K562 (cell line): ENCODE measurements around the gene ZDHHC3. TPM values are rescaled to one million over a fixed set of nuclear protein-coding genes. Genes with fewer than 3 reads are reported as not detected.

Experiments
- ATAC-seq: fragments of 200-7000 bp; cut with Tn5 transposase; 3 replicates; pipeline ENCODE4 v1.9.1; 2020; ENCODE audit warnings: moderate library complexity
- BruUV-seq: library from RNA; stranded (reverse); fragments of 400-500 nt; replicated peaks from 2 replicates; lab custom pipeline; 2021; lab: Mats Ljungman, UMichigan
- CTCF ChIA-PET: fragments of 300-600 bp; formaldehyde crosslinking; extraction: SDS; loops from one replicate; lab custom pipeline; 2021; ENCODE audit warnings: low intra/inter-chr PET ratio; lab: Yijun Ruan, JAX
- POLR2A ChIA-PET: fragments of 300-600, 350-650 bp; sonication (Branson Sonifier 250); formaldehyde crosslinking; extraction: SDS; loops from one replicate; lab custom pipeline; 2021; ENCODE audit warnings: antibody characterized with exemption, inconsistent platforms; lab: Yijun Ruan, JAX
- DNase-seq, 4 experiments: peaks; one replicate each; pipeline versions ENCODE4 v3.0.0 to v3.0.0-alpha.2; 2011 to 2018; ENCODE audit warnings: low spot score in 3 of 4, mixed read lengths in 3 of 4; ENCODE audit errors: extremely low read depth in 1 of 4
- FAIRE-seq: peaks from 2 replicates; lab custom pipeline; 2011; peaks lifted over from hg19 to GRCh38; lab: Jason Lieb, UNC
- H2AFZ ChIP-seq: 2 replicates; pipeline ENCODE4 v1.6.0; 2011; ENCODE audit warnings: low read depth, low read length, control low read depth, inconsistent platforms
- H3K27ac ChIP-seq: fragments of 200-600 bp; 3 replicates; pipeline ENCODE4 v1.8.0; 2011; ENCODE audit warnings: low read depth, mild to moderate bottlenecking, control low read depth, inconsistent platforms, low read length, moderate library complexity, mixed read lengths; ENCODE audit errors: extremely low read depth
- H3K27me3 ChIP-seq, 2 experiments: fragments of 300-600 bp in 1 of 2; 2 replicates in 1 of 2; 3 replicates in 1 of 2; pipeline versions ENCODE4 v1.6.0 to v1.8.0; 2011; ENCODE audit warnings: inconsistent platforms in 2 of 2, low read length in 2 of 2, mild to moderate bottlenecking in 1 of 2, mixed read lengths in 1 of 2, moderate library complexity in 1 of 2; ENCODE audit not compliant: control insufficient read depth in 2 of 2, insufficient read depth in 2 of 2
- H3K36me3 ChIP-seq: fragments of 300-600 bp; 3 replicates; pipeline ENCODE4 v1.8.0; 2011; ENCODE audit warnings: mild to moderate bottlenecking, low read length, inconsistent platforms; ENCODE audit not compliant: control insufficient read depth, insufficient read depth
- H3K4me1 ChIP-seq, 2 experiments: fragments of 200-600 bp in 1 of 2; replicated peaks in 1 of 2; 2 replicates in 1 of 2; 3 replicates in 1 of 2; pipeline versions ENCODE4 v1.5.1 to v1.8.0; 2011; ENCODE audit warnings: inconsistent platforms in 2 of 2, low read length in 2 of 2, mild to moderate bottlenecking in 1 of 2, mixed read lengths in 1 of 2, moderate library complexity in 1 of 2; ENCODE audit not compliant: control insufficient read depth in 2 of 2, insufficient read depth in 2 of 2
- H3K4me2 ChIP-seq: 2 replicates; pipeline ENCODE4 v1.6.1; 2011; ENCODE audit warnings: low read length, control low read depth, inconsistent platforms, mixed read lengths; ENCODE audit not compliant: insufficient read depth
- H3K4me3 ChIP-seq: fragments of 200-600 bp; sonication (generic), shearing (Covaris generic); 2 replicates; pipeline ENCODE4 v1.5.1; 2016; ENCODE audit warnings: control low read depth, inconsistent platforms
- H3K79me2 ChIP-seq: fragments of 200-600 bp; 3 replicates; pipeline ENCODE4 v1.8.0; 2011; ENCODE audit warnings: low read length, inconsistent platforms; ENCODE audit not compliant: control insufficient read depth, insufficient read depth
- H3K9ac ChIP-seq, 2 experiments: 2 replicates each; pipeline versions ENCODE4 v1.6.0 to v1.6.1; 2011; ENCODE audit warnings: low read depth in 2 of 2, low read length in 2 of 2, control low read depth in 1 of 2, inconsistent platforms in 1 of 2, mild to moderate bottlenecking in 1 of 2, mixed read lengths in 1 of 2; ENCODE audit not compliant: insufficient read depth in 1 of 2
- H3K9me1 ChIP-seq: one replicate; pipeline ENCODE4 v1.6.0; 2011; ENCODE audit warnings: inconsistent platforms, mild to moderate bottlenecking, low read length, moderate library complexity; ENCODE audit not compliant: control insufficient read depth, insufficient read depth
- H3K9me3 ChIP-seq: replicated peaks from 2 replicates; pipeline ENCODE4 v1.5.1; 2011; ENCODE audit warnings: low read depth, low read length, inconsistent platforms; ENCODE audit not compliant: control insufficient read depth, insufficient read depth
- H4K20me1 ChIP-seq: replicated peaks from 2 replicates; pipeline ENCODE4 v1.6.1; 2011; ENCODE audit warnings: low read length, inconsistent platforms, mixed read lengths; ENCODE audit not compliant: control insufficient read depth, insufficient read depth
- ARHGAP35 ChIP-seq: fragments of 450-650 bp; IDR thresholded peaks from 2 replicates; pipeline ENCODE4 v1.6.1; 2018; ENCODE audit not compliant: partially characterized antibody
- BACH1 ChIP-seq: fragments of 200-800 bp; sonication (Bioruptor generic); IDR thresholded peaks from 2 replicates; pipeline ENCODE4 v1.6.1; 2016; ENCODE audit warnings: missing genetic modification characterization, missing compliant biosample characterization
- CHD2 ChIP-seq: IDR thresholded peaks from 2 replicates; pipeline ENCODE4 v1.6.1; 2011; ENCODE audit warnings: low read depth, low read length
- HDAC6 ChIP-seq: IDR thresholded peaks from 2 replicates; pipeline ENCODE4 v1.6.1; 2012; ENCODE audit warnings: low read depth, mild to moderate bottlenecking, control low read depth, inconsistent platforms, low read length, moderate library complexity
- HMG20A ChIP-seq: fragments of 450-650 bp; formaldehyde crosslinking; conservative IDR thresholded peaks from 2 replicates; pipeline ENCODE4 v1.4.0; 2020; ENCODE audit warnings: mild to moderate bottlenecking, mixed read lengths
- HMG20B ChIP-seq: fragments of 250-450 bp; sonication (Bioruptor Pico); IDR thresholded peaks from 2 replicates; pipeline ENCODE4 v1.5.0; 2021; ENCODE audit warnings: mild to moderate bottlenecking
- MLLT1 ChIP-seq, 2 experiments: fragments of 450-650 bp; IDR thresholded peaks; 2 replicates each; pipeline ENCODE4 v1.6.1; 2016
- MTA3 ChIP-seq: fragments of 450-650 bp; formaldehyde crosslinking; IDR thresholded peaks from 2 replicates; pipeline ENCODE4 v1.6.1; 2017; ENCODE audit warnings: mild to moderate bottlenecking, borderline replicate concordance
- PTBP1 ChIP-seq: fragments of 200-400 bp; formaldehyde crosslinking; IDR thresholded peaks from 2 replicates; pipeline ENCODE4 v1.6.1; 2017; ENCODE audit warnings: low read depth, low read length
- SMAD1 ChIP-seq: fragments of 150-350 bp; IDR thresholded peaks from 2 replicates; pipeline ENCODE4 v1.6.1; 2014; ENCODE audit warnings: low read length, low read depth; ENCODE audit not compliant: partially characterized antibody
- SREBF1 ChIP-seq: fragments of 150-350 bp; IDR thresholded peaks from 2 replicates; pipeline ENCODE4 v1.6.1; 2014; ENCODE audit warnings: antibody characterized with exemption, low read depth, low read length, borderline replicate concordance
- TCF3 ChIP-seq: sonication (generic); formaldehyde crosslinking; IDR thresholded peaks from 2 replicates; pipeline ENCODE4 v1.4.0; 2020; ENCODE audit warnings: mild to moderate bottlenecking, missing genetic modification reagents
- TSC22D4 ChIP-seq: fragments of 450-650 bp; IDR thresholded peaks from 2 replicates; pipeline ENCODE4 v1.6.1; 2016; ENCODE audit warnings: missing genetic modification characterization, missing biosample characterization, control low read depth
- ZFP30 ChIP-seq: fragments of 250-450 bp; sonication (Bioruptor Pico); IDR thresholded peaks from 2 replicates; pipeline ENCODE4 v1.8.0; 2022; ENCODE audit warnings: moderate library complexity, mild to moderate bottlenecking, inconsistent platforms, borderline replicate concordance
- ZNF436 ChIP-seq: fragments of 250-450, 450-650 bp; sonication (Bioruptor Pico); formaldehyde crosslinking; IDR thresholded peaks from 2 replicates; pipeline ENCODE4 v1.7.0; 2020; ENCODE audit warnings: mild to moderate bottlenecking
- ZNF639 ChIP-seq, 2 experiments: fragments of 200-800 bp in 1 of 2; sonication (Bioruptor generic) in 1 of 2; sonication (generic) in 1 of 2; formaldehyde crosslinking in 1 of 2; IDR thresholded peaks in 1 of 2; conservative IDR thresholded peaks in 1 of 2; 2 replicates each; pipeline versions ENCODE4 v1.5.0 to v1.6.1; 2016 to 2020; ENCODE audit warnings: missing compliant biosample characterization in 1 of 2, missing genetic modification characterization in 1 of 2, missing genetic modification reagents in 1 of 2
- WGBS: fragments of 100-300 bp; shearing (Covaris generic); methylation state at CpG from one replicate; pipeline ENCODE4 v1.1.6; 2016; ENCODE audit warnings: low coverage, mixed read lengths; ENCODE audit not compliant: insufficient coverage; ENCODE audit errors: missing lambda C conversion rate; 5-methylcytosine and 5-hydroxymethylcytosine counted together
- in situ Hi-C: fragments of 300-500 bp; cut with MboI; formaldehyde crosslinking; loops from 4 replicates; pipeline ENCODE4 v1.15.0; 2018; ENCODE audit warnings: inconsistent platforms, mixed read lengths
- intact Hi-C: fragments of 100-400 bp; cut with micrococcal nuclease; formaldehyde crosslinking; loops from 2 replicates; pipeline ENCODE4 v1.14.2; 2022
- polyA plus RNA-seq, 8 experiments: library from polyadenylated mRNA; depleted of rRNA in 4 of 8; stranded (reverse) in 5 of 8; unstranded in 3 of 8; fragments of >200 nt; fragmentation: Nextera tagmentation in 2 of 8; fragmentation: Illumina TruSeq in 1 of 8; extraction: Ambion mirVana in 2 of 8; extraction: Trizol in 1 of 8; gene quantifications; 2 replicates each; pipeline versions ENCODE4 v1.2.1 to v1.2.3, GENCODE V29; 2011 to 2014; ENCODE audit warnings: inconsistent platforms in 1 of 8, missing spikeins in 1 of 8
- total RNA-seq, 7 experiments: library from RNA; depleted of rRNA in 6 of 7; stranded (reverse); fragments of >200 nt in 6 of 7; fragmentation: Illumina TruSeq in 2 of 7; extraction: Trizol in 2 of 7; gene quantifications; 2 replicates each; pipeline versions ENCODE4 v1.2.1 to v1.2.3, GENCODE V29; 2011 to 2021; ENCODE audit warnings: low replicate concordance in 1 of 7
- TF ChIP-seq, protein P1 (sequence below): sonication (generic); formaldehyde crosslinking; IDR thresholded peaks from 2 replicates; pipeline ENCODE4 v1.8.1; 2023; ENCODE audit warnings: mild to moderate bottlenecking, missing genetic modification reagents

Gene ZDHHC3
- total and polyA plus RNA-seq, 9 of the 15 experiments (the other 6 are each of a cell fraction or from before 2014, with no cell fraction given), result 10.3 to 120 (median 67.2) TPM

DNA sequence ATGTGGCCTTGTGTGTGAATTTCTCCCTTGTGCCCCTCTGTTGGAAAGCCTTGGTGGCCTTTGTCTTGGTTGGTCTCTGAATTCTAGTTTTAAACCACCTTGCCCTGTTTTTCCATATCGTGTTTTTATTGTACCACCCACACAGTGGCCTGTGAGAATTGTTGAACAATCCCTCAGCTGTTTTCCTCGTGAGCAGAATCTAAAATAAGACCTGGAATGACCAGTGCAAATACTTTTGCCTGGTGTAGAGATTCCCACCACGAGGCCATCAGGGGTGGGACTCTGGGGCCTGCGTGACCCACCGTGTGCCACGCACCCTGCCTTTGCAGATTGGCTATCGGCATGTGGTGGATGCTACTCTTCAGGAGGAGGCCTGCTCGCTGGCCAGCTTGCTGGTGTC lies 31.1 kb upstream of the ZDHHC3 start:
- in situ Hi-C loops, result no loop called here
- intact Hi-C loops, result no loop called here
- Histone ChIP-seq H3K36me3 (peaks cover 86% of the 10 kb centered on the region), H3K79me2 (no peaks in the 10 kb centered on the region), H2AFZ (no peak overlapping the region), H3K9me3 (no peaks in the 10 kb centered on the region), H3K4me3 (no peak overlapping the region), H3K4me1 (no peaks in the 10 kb centered on the region), H4K20me1 (no peaks in the 10 kb centered on the region), H3K27me3 (no peaks in the 10 kb centered on the region), H3K9ac (no peak overlapping the region), H3K27ac (no peak overlapping the region), H3K9me1 (no peaks in the 10 kb centered on the region), H3K4me2 (no peak overlapping the region)
- DNase-seq (no peak), FAIRE-seq (no peak), ATAC-seq (no peak)
- no TSS peak for BruUV-seq
- ChIA-PET CTCF (no interaction called here), POLR2A (no interaction called here)
- TF ChIP-seq ARHGAP35 (no peak), ZNF436 (CRISPR knock-in tag) (no peak), SMAD1 (no peak), BACH1 (tag) (no peak), TCF3 (CRISPR knock-in tag) (no peak), PTBP1 (no peak), MTA3 (no peak), MLLT1 (IDR thresholded peaks at IDR 0.05) (no peak), ZFP30 (CRISPR knock-in tag) (no peak), HMG20A (CRISPR knock-in tag) (no peak), ZNF639 (CRISPR knock-in tag; conservative IDR thresholded peaks at IDR 0.05 in 1 of 2, IDR thresholded peaks at IDR 0.05 in 1 of 2) (no peak), TSC22D4 (tag) (no peak), SREBF1 (no peak), HMG20B (CRISPR knock-in tag) (no peak), HDAC6 (no peak), CHD2 (no peak)
- TF ChIP-seq, protein P1, sequence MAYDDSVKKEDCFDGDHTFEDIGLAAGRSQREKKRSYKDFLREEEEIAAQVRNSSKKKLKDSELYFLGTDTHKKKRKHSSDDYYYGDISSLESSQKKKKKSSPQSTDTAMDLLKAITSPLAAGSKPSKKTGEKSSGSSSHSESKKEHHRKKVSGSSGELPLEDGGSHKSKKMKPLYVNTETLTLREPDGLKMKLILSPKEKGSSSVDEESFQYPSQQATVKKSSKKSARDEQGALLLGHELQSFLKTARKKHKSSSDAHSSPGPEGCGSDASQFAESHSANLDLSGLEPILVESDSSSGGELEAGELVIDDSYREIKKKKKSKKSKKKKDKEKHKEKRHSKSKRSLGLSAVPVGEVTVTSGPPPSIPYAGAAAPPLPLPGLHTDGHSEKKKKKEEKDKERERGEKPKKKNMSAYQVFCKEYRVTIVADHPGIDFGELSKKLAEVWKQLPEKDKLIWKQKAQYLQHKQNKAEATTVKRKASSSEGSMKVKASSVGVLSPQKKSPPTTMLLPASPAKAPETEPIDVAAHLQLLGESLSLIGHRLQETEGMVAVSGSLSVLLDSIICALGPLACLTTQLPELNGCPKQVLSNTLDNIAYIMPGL (CRISPR knock-in tag), result no peak
- WGBS, result 94% methylated on average over 8 of the region's 8 CpGs
